K562 (cell line): ENCODE measurements around the gene SLC20A1. TPM values are rescaled to one million over a fixed set of nuclear protein-coding genes. Genes with fewer than 3 reads are reported as not detected.

Experiments
- CEBPB ChIP-seq: fragments of 450-650 bp; IDR thresholded peaks from 2 replicates; pipeline ENCODE4 v1.6.1; 2016; ENCODE audit warnings: missing genetic modification characterization, missing compliant biosample characterization
- DACH1 ChIP-seq: fragments of 450-650 bp; IDR thresholded peaks from 2 replicates; pipeline ENCODE4 v1.6.1; 2018; ENCODE audit not compliant: partially characterized antibody
- JUNB ChIP-seq: fragments of 450-650 bp; formaldehyde crosslinking; conservative IDR thresholded peaks from 2 replicates; pipeline ENCODE4 v1.4.0; 2020; ENCODE audit warnings: mild to moderate bottlenecking
- PTTG1 ChIP-seq: fragments of 450-650 bp; IDR thresholded peaks from 2 replicates; pipeline ENCODE4 v1.6.1; 2016; ENCODE audit warnings: low read depth, mild to moderate bottlenecking, missing genetic modification characterization, missing compliant biosample characterization
- RBM25 ChIP-seq: fragments of 200-400 bp; formaldehyde crosslinking; IDR thresholded peaks from 2 replicates; pipeline ENCODE4 v1.6.1; 2018; ENCODE audit warnings: low read length, low read depth, moderate library complexity; ENCODE audit not compliant: severe bottlenecking
- RFX5 ChIP-seq: IDR thresholded peaks from 2 replicates; pipeline ENCODE4 v1.6.1; 2011; ENCODE audit warnings: low read depth, mild to moderate bottlenecking, improper control_type of control experiment, low read length
- SRSF1 ChIP-seq: fragments of 200-400 bp; formaldehyde crosslinking; IDR thresholded peaks from 2 replicates; pipeline ENCODE4 v1.6.1; 2017; ENCODE audit warnings: mild to moderate bottlenecking, low read depth, low read length, moderate library complexity
- ZBTB34 ChIP-seq: fragments of 250-450 bp; sonication (Bioruptor Pico); IDR thresholded peaks from 2 replicates; pipeline ENCODE4 v1.8.0; 2021; ENCODE audit warnings: mild to moderate bottlenecking, moderate library complexity
- ZEB2 ChIP-seq: fragments of 450-650 bp; IDR thresholded peaks from 2 replicates; pipeline ENCODE4 v1.6.1; 2016
- ZNF324 ChIP-seq: fragments of 250-450 bp; sonication (Bioruptor Pico); IDR thresholded peaks from 2 replicates; pipeline ENCODE4 v1.4.0; 2020; ENCODE audit warnings: mild to moderate bottlenecking
- ZNF592 ChIP-seq: fragments of 450-650 bp; IDR thresholded peaks from 2 replicates; pipeline ENCODE4 v1.6.1; 2017; ENCODE audit warnings: antibody characterized with exemption, mild to moderate bottlenecking
- polyA plus RNA-seq, 8 experiments: library from polyadenylated mRNA; depleted of rRNA in 4 of 8; stranded (reverse) in 5 of 8; unstranded in 3 of 8; fragments of >200 nt; fragmentation: Nextera tagmentation in 2 of 8; fragmentation: Illumina TruSeq in 1 of 8; extraction: Ambion mirVana in 2 of 8; extraction: Trizol in 1 of 8; gene quantifications; 2 replicates each; pipeline versions ENCODE4 v1.2.1 to v1.2.3, GENCODE V29; 2011 to 2014; ENCODE audit warnings: inconsistent platforms in 1 of 8, missing spikeins in 1 of 8
- total RNA-seq, 7 experiments: library from RNA; depleted of rRNA in 6 of 7; stranded (reverse); fragments of >200 nt in 6 of 7; fragmentation: Illumina TruSeq in 2 of 7; extraction: Trizol in 2 of 7; gene quantifications; 2 replicates each; pipeline versions ENCODE4 v1.2.1 to v1.2.3, GENCODE V29; 2011 to 2021; ENCODE audit warnings: low replicate concordance in 1 of 7
- TF ChIP-seq, protein P1 (sequence below): fragments of 200-600 bp; sonication (generic); IDR thresholded peaks from one replicate; pipeline ENCODE4 v1.6.1; 2012; ENCODE audit warnings: mild to moderate bottlenecking, low read depth, low read length, inconsistent platforms

SLC20A1 gene
- total and polyA plus RNA-seq, 9 of the 15 experiments (the other 6 are each of a cell fraction or from before 2014, with no cell fraction given): 53.8 to 150 (median 74.7) TPM

DNA sequence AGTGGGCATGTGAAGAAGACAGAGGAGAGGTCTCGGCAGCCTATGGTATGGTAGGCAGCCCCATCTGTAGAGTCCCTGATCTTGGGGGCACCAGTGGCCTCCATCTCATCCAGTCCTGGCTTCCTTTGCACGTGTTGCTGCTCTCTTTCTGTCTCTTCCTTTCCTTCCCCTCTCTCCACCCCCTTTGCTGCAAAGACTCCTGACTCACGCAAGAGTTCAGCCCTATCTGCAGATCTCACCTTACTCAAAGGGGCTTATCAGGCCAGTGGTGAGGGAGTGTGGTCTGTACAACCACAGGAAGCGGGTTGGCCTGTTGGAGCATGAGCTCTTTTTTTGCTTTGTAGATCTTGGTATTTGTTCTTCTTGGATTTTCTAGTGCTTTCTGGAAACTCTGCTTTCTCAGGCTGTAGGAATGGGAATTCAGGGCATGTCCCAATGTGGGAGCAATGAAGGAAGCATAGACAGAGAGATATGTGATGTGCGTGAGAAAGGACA lies 60.5 kb downstream of the SLC20A1 start (continued):
- TF ChIP-seq, protein P1, sequence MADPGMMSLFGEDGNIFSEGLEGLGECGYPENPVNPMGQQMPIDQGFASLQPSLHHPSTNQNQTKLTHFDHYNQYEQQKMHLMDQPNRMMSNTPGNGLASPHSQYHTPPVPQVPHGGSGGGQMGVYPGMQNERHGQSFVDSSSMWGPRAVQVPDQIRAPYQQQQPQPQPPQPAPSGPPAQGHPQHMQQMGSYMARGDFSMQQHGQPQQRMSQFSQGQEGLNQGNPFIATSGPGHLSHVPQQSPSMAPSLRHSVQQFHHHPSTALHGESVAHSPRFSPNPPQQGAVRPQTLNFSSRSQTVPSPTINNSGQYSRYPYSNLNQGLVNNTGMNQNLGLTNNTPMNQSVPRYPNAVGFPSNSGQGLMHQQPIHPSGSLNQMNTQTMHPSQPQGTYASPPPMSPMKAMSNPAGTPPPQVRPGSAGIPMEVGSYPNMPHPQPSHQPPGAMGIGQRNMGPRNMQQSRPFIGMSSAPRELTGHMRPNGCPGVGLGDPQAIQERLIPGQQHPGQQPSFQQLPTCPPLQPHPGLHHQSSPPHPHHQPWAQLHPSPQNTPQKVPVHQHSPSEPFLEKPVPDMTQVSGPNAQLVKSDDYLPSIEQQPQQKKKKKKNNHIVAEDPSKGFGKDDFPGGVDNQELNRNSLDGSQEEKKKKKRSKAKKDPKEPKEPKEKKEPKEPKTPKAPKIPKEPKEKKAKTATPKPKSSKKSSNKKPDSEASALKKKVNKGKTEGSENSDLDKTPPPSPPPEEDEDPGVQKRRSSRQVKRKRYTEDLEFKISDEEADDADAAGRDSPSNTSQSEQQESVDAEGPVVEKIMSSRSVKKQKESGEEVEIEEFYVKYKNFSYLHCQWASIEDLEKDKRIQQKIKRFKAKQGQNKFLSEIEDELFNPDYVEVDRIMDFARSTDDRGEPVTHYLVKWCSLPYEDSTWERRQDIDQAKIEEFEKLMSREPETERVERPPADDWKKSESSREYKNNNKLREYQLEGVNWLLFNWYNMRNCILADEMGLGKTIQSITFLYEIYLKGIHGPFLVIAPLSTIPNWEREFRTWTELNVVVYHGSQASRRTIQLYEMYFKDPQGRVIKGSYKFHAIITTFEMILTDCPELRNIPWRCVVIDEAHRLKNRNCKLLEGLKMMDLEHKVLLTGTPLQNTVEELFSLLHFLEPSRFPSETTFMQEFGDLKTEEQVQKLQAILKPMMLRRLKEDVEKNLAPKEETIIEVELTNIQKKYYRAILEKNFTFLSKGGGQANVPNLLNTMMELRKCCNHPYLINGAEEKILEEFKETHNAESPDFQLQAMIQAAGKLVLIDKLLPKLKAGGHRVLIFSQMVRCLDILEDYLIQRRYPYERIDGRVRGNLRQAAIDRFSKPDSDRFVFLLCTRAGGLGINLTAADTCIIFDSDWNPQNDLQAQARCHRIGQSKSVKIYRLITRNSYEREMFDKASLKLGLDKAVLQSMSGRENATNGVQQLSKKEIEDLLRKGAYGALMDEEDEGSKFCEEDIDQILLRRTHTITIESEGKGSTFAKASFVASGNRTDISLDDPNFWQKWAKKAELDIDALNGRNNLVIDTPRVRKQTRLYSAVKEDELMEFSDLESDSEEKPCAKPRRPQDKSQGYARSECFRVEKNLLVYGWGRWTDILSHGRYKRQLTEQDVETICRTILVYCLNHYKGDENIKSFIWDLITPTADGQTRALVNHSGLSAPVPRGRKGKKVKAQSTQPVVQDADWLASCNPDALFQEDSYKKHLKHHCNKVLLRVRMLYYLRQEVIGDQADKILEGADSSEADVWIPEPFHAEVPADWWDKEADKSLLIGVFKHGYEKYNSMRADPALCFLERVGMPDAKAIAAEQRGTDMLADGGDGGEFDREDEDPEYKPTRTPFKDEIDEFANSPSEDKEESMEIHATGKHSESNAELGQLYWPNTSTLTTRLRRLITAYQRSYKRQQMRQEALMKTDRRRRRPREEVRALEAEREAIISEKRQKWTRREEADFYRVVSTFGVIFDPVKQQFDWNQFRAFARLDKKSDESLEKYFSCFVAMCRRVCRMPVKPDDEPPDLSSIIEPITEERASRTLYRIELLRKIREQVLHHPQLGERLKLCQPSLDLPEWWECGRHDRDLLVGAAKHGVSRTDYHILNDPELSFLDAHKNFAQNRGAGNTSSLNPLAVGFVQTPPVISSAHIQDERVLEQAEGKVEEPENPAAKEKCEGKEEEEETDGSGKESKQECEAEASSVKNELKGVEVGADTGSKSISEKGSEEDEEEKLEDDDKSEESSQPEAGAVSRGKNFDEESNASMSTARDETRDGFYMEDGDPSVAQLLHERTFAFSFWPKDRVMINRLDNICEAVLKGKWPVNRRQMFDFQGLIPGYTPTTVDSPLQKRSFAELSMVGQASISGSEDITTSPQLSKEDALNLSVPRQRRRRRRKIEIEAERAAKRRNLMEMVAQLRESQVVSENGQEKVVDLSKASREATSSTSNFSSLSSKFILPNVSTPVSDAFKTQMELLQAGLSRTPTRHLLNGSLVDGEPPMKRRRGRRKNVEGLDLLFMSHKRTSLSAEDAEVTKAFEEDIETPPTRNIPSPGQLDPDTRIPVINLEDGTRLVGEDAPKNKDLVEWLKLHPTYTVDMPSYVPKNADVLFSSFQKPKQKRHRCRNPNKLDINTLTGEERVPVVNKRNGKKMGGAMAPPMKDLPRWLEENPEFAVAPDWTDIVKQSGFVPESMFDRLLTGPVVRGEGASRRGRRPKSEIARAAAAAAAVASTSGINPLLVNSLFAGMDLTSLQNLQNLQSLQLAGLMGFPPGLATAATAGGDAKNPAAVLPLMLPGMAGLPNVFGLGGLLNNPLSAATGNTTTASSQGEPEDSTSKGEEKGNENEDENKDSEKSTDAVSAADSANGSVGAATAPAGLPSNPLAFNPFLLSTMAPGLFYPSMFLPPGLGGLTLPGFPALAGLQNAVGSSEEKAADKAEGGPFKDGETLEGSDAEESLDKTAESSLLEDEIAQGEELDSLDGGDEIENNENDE: no peak
- TF ChIP-seq PTTG1 (tag) (no peak), SRSF1 (no peak), RBM25 (no peak), ZNF592 (peak; percentile 98), ZBTB34 (CRISPR knock-in tag) (no peak), DACH1 (no peak), RFX5 (no peak), CEBPB (peak; percentile 73), JUNB (CRISPR knock-in tag) (no peak), ZNF324 (peak; percentile 9; the same call in 1 of the 2 replicates), ZEB2 (peak; percentile 98)
